MCF 10A (cell line): ENCODE results near the gene MAPK14. TPM values are rescaled to one million over a fixed set of nuclear protein-coding genes. Genes with fewer than 3 reads are reported as not detected.

ENCODE experiments used
- BruUV-seq: library from RNA; stranded (reverse); fragments of 400-500 nt; replicated peaks from 2 replicates; lab custom pipeline; 2021; lab: Mats Ljungman, UMichigan
- CTCF ChIA-PET: fragments of 300-600 bp; sonication (Branson Sonifier 250); formaldehyde crosslinking; extraction: SDS; loops from one replicate; lab custom pipeline; 2021; ENCODE audit warnings: antibody characterized with exemption, inconsistent platforms; lab: Yijun Ruan, JAX
- POLR2A ChIA-PET: fragments of 300-600, 350-650 bp; sonication (Branson Sonifier 250); formaldehyde crosslinking; extraction: SDS; loops from one replicate; lab custom pipeline; 2020; ENCODE audit warnings: antibody characterized with exemption, inconsistent platforms; lab: Yijun Ruan, JAX
- DNase-seq: peaks from one replicate; pipeline ENCODE4 v3.0.0-alpha.2; 2018; ENCODE audit not compliant: unreplicated experiment
- H3K27ac Mint-ChIP-seq: one replicate; pipeline ENCODE4 v1.8.0; 2022; ENCODE audit warnings: mild to moderate bottlenecking, low read depth, mixed read lengths; ENCODE audit not compliant: unreplicated experiment
- H3K27me3 Mint-ChIP-seq: one replicate; pipeline ENCODE4 v1.8.0; 2022; ENCODE audit warnings: mixed read lengths; ENCODE audit not compliant: insufficient read depth, unreplicated experiment
- H3K36me3 Mint-ChIP-seq: one replicate; pipeline ENCODE4 v1.8.0; 2022; ENCODE audit warnings: mild to moderate bottlenecking, moderate library complexity, mixed read lengths; ENCODE audit not compliant: insufficient read depth, unreplicated experiment
- H3K4me1 Mint-ChIP-seq: one replicate; pipeline ENCODE4 v1.8.0; 2022; ENCODE audit warnings: mixed read lengths; ENCODE audit not compliant: insufficient read depth, unreplicated experiment
- H3K4me3 Mint-ChIP-seq: one replicate; pipeline ENCODE4 v1.8.0; 2022; ENCODE audit warnings: mild to moderate bottlenecking, moderate library complexity, mixed read lengths; ENCODE audit not compliant: unreplicated experiment
- H3K9me3 Mint-ChIP-seq: one replicate; pipeline ENCODE4 v1.8.0; 2022; ENCODE audit warnings: mixed read lengths; ENCODE audit not compliant: unreplicated experiment
- CTCF ChIP-seq: fragments of 200-600 bp; IDR thresholded peaks from one replicate; pipeline ENCODE4 v1.8.0; 2022; ENCODE audit warnings: antibody characterized with exemption, mild to moderate bottlenecking; ENCODE audit not compliant: unreplicated experiment
- intact Hi-C: fragments of 100-400 bp; cut with micrococcal nuclease; formaldehyde crosslinking; loops from 2 replicates; pipeline ENCODE4 v1.14.1; 2022
- total RNA-seq: library from RNA; stranded (reverse); gene quantifications from 2 replicates; pipeline ENCODE4 v1.2.3, GENCODE V29; 2022

MAPK14 gene
- total RNA-seq, 1 experiment from 2014 or later = 42.9 TPM

GRCh38 chr6:36155662-36156061 is 128.1 kb downstream of the MAPK14 start:
- Mint-ChIP-seq H3K27ac (no peak overlapping the region), H3K4me1 (no peaks in the 10 kb centered on the region), H3K36me3 (peaks cover 5% of the 10 kb centered on the region), H3K4me3 (no peak overlapping the region), H3K9me3 (peaks cover 11% of the 10 kb centered on the region), H3K27me3 (peaks cover 6% of the 10 kb centered on the region)
- CTCF ChIA-PET = interaction anchor here (0.7 kb wide), 1 partner anchor 234 kb away, joined by 3 read pairs; no protein-coding TSS in a partner anchor
- TF ChIP-seq CTCF = no peak
- POLR2A ChIA-PET = no interaction called here
- DNase-seq = no peak
- intact Hi-C loops = no loop called here
- BruUV-seq = no TSS peak

GRCh38 chr6:36160147-36160760 is 132.6 kb downstream of the MAPK14 start:
- no TSS peak for BruUV-seq
- H3K4me3 Mint-ChIP-seq = no peak overlapping the region
- H3K36me3 Mint-ChIP-seq = no peaks in the 10 kb centered on the region
- H3K4me1 Mint-ChIP-seq = no peaks in the 10 kb centered on the region
- DNase-seq = no peak
- POLR2A ChIA-PET = no interaction called here
- intact Hi-C loops = no loop called here
- H3K9me3 Mint-ChIP-seq = peaks cover 11% of the 10 kb centered on the region
- no peak for TF ChIP-seq CTCF
- H3K27me3 Mint-ChIP-seq = no peaks in the 10 kb centered on the region
- H3K27ac Mint-ChIP-seq = no peak overlapping the region
- CTCF ChIA-PET = interaction anchor here (0.7 to 1.3 kb wide), 2 partner anchors 12 to 65 kb away, joined by 3 to 4 read pairs; no protein-coding TSS in a partner anchor

Other genes with a start within 250 kb of the MAPK14 start
- gene CLPSL1, start 246.8 kb upstream of the MAPK14 start, total RNA-seq = not detected in 2 replicates
- not detected in 2 replicates for gene CLPS, start 230.5 kb upstream of the MAPK14 start, total RNA-seq
- not detected in 2 replicates for gene LHFPL5, start 222.5 kb upstream of the MAPK14 start, total RNA-seq
- gene SRPK1, start 106.7 kb upstream of the MAPK14 start, total RNA-seq = 80.7 and 83.9 TPM in 2 replicates
- gene SLC26A8, start 3.2 kb upstream of the MAPK14 start, total RNA-seq = not detected in 2 replicates
- gene MAPK13, start 102.7 kb downstream of the MAPK14 start, total RNA-seq = 5.5 and 6.8 TPM in 2 replicates
- gene BRPF3, start 168.9 kb downstream of the MAPK14 start, total RNA-seq = 19.4 and 21.1 TPM in 2 replicates
- gene PNPLA1, start 242.3 kb downstream of the MAPK14 start, total RNA-seq = 0.27 TPM in 1 of 2 replicates, not detected in the other